Rectal smooth muscle tissue (tissue), 1 donor: ENCODE results near the gene FAM171A1.
"Not testable (repeated sequence)": the region's sequence is repeated elsewhere in the genome, so short reads cannot be mapped to it uniquely, and the experiment has no call there.

ENCODE experiments used
- H3K27ac ChIP-seq: one replicate; pipeline ENCODE4 v1.7.0; 2013; ENCODE audit warnings: low read depth, low read length, inconsistent platforms
- H3K27me3 ChIP-seq: one replicate; pipeline ENCODE4 v1.7.0; 2013; ENCODE audit warnings: low read length; ENCODE audit not compliant: control insufficient read depth, insufficient read depth
- H3K36me3 ChIP-seq: one replicate; pipeline ENCODE4 v1.7.0; 2013; ENCODE audit warnings: low read length; ENCODE audit not compliant: control insufficient read depth, insufficient read depth
- H3K4me1 ChIP-seq: one replicate; pipeline ENCODE4 v1.7.0; 2013; ENCODE audit warnings: low read length; ENCODE audit not compliant: control insufficient read depth, insufficient read depth
- H3K4me3 ChIP-seq: one replicate; pipeline ENCODE4 v1.7.0; 2013; ENCODE audit warnings: low read length
- H3K9ac ChIP-seq: one replicate; pipeline ENCODE4 v1.7.0; 2013; ENCODE audit warnings: low read length

The FAM171A1 gene

DNA sequence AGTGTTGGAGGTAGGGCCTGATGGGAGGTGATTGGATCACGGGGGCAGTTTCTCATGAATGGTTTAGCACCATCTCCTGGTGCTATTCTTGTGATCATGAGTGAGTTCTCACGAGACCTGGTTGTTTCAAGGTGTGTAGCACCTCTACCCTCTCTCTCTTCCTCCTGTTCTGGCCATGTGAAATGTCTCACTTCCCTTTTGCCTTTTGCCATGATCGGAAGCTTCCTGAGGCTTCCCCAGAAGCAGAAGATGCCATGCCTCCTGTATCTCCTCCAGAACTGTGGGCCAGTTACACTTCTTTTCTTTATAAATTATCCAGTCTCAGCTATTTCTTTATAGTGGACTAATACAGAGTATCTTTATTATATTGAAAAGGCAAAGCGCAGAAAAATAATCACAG, 90.1 kb downstream of the FAM171A1 start:
- Histone ChIP-seq H3K36me3 (peaks cover 11% of the 10 kb centered on the region), H3K27ac (no peak overlapping the region), H3K27me3 (no peaks in the 10 kb centered on the region)

DNA sequence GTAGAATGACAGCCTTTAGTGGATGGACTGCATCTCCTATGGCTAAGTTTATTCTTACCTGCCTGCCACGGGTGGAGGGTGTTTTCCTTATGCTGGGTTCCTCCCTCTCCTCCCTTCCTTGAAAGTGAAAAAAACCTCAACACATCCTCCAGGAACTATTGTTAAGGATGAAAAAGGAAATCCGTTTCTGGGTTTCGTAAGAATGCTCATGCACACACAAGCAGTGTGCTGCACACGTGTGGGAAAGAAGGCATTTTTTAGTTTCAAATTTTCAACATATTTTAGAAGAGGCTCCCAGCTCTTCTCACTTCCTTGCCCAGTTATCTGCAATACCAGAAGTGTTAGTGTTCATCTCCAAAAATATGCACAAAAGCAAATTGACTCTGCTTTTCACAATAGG, 90.6 kb downstream of the FAM171A1 start:
- Histone ChIP-seq H3K9ac (no peak overlapping the region), H3K27me3 (no peaks in the 10 kb centered on the region), H3K36me3 (peaks cover 11% of the 10 kb centered on the region), H3K4me3 (no peak overlapping the region), H3K27ac (no peak overlapping the region), H3K4me1 (no peaks in the 10 kb centered on the region)

More for the DNA sequence above, 90.1 kb downstream of the FAM171A1 start:
- Histone ChIP-seq H3K9ac (no peak overlapping the region), H3K4me3 (no peak overlapping the region), H3K4me1 (no peaks in the 10 kb centered on the region)

DNA sequence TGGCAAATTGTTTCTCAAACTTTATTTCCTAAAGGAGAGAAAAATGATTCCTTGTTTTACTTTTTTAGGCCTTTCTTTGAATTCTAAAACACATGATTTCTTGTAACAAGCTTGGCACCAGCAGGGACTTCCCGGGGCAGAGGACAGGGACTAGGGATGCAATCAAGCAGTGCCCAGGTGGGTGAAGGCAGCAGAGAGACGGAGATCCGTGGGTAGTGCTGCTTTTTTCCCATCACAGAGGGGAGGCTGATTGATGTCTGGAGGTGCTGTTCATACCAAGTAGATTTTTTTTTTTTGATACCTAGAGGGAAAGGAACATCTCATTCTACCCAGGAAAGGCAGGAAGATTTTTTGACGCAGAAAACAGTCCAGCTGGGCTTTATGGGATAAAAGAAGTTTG, 91.9 kb downstream of the FAM171A1 start:
- H3K27me3 ChIP-seq, result no peaks in the 10 kb centered on the region
- no peaks in the 10 kb centered on the region for H3K4me1 ChIP-seq
- no peak overlapping the region for H3K9ac ChIP-seq
- H3K27ac ChIP-seq, result no peak overlapping the region
- H3K4me3 ChIP-seq, result no peak overlapping the region
- peaks cover 11% of the 10 kb centered on the region for H3K36me3 ChIP-seq

DNA sequence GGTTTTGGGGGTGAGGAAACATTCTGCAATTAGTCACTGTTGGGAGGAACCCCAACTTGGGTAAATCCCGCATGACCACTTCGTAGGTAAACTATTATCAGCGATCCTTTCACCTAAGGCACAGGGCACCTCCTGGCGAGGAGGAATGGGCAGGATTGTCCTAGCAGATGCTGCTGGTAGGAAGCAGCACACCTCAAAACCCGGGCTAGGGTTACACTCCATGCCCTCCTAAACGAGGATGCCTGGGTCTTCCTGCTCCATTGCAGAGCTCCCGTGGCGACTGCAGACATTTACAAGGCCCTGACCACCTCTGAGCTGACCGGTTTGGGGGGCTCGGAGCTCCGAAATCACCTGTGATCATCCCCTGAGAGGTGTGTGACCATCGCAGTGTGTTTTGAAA, 92.3 kb downstream of the FAM171A1 start:
- H3K9ac ChIP-seq, result no peak overlapping the region
- H3K4me1 ChIP-seq, result no peaks in the 10 kb centered on the region
- no peak overlapping the region for H3K27ac ChIP-seq
- H3K4me3 ChIP-seq, result no peak overlapping the region
- no peaks in the 10 kb centered on the region for H3K27me3 ChIP-seq
- peaks cover 11% of the 10 kb centered on the region for H3K36me3 ChIP-seq

DNA sequence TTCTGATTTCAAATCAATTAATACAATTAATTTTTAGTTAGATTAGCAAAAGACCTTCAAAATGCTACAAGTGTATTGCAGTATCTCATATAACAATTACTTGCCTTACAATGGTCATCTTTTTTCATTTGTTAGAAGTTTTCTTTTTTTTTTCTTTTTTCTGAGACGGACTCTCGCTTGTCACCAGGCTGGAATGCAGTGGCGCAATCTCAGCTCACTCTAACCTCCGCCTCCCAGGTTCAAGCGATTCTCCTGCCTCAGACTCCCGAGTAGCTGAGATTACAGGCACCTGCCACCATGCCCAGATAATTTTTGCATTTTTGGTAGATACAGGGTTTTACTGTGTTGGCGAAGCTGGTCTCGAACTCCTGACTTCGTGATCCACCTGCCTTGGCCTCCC, 95.0 kb downstream of the FAM171A1 start:
- H3K4me3 ChIP-seq, H3K27me3 ChIP-seq, H3K9ac ChIP-seq, H3K4me1 ChIP-seq, H3K27ac ChIP-seq, H3K36me3 ChIP-seq: not testable (repeated sequence)

DNA sequence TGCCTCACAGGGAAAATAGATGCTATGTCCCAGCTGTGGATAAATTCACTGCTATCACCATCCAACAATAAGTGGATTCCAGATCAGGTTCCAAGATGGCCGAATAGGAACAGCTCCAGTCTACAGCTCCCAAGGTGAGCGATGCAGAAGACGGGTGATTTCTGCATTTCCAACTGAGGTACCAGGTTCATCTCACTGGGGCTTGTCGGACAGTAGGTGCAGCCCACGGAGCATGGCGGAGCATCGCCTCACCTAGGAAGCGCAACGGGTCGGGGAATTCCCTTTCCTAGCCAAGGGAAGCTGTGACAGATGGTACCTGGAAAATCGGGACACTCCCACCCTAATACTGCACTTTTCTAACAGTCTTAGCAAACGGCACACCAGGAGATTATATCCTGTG, 101.3 kb downstream of the FAM171A1 start:
- H3K4me3 ChIP-seq, result not testable (repeated sequence)

DNA sequence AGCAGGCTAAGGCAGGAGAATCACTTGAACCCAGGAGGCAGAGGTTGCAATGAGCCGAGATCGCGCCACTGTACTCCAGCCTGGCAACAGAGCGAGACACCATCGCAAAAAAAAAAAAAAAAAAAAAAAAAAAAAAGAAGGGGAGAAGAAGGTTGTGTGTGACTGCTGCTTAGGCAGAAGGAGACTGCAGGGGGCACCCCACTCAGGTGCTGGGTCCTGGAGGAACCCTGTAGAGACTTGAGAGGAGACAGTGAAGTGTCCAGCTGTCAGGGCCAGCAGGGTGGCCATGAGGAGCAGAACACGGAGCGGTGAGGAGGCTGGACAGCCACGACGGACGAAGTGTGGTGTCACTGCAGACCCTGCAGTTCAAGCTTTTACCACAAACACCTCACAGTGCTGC, 103.6 kb downstream of the FAM171A1 start:
- H3K27ac ChIP-seq, result no peak overlapping the region
- H3K36me3 ChIP-seq, result peaks cover 2% of the 10 kb centered on the region
- no peaks in the 10 kb centered on the region for H3K4me1 ChIP-seq
- H3K4me3 ChIP-seq, result no peak overlapping the region
- no peaks in the 10 kb centered on the region for H3K27me3 ChIP-seq
- H3K9ac ChIP-seq, result no peak overlapping the region

More for the DNA sequence above, 101.3 kb downstream of the FAM171A1 start:
- H3K9ac ChIP-seq, H3K27ac ChIP-seq, H3K27me3 ChIP-seq, H3K4me1 ChIP-seq, H3K36me3 ChIP-seq: not testable (repeated sequence)

DNA sequence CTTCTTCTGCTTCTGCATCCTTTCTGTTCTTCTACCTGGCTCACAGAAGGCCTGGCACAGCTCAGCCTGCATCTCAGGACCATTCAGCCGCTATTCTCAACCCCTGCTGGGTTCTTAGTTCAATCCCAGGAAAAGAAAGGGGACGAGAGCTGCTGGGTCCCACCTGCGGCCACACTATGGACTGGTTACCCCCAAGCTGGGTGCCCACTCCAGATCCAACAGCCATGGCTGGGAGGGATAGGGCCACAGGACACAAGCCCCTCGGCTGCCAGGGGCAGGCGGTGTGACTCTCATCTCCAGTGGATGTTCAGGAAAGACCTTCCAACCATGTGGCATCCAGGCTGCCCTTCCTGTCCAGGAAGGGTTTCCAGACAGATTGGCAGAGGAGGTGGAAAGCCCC, 105.0 kb downstream of the FAM171A1 start:
- Histone ChIP-seq H3K27me3 (no peaks in the 10 kb centered on the region), H3K4me1 (no peaks in the 10 kb centered on the region), H3K4me3 (no peak overlapping the region), H3K9ac (no peak overlapping the region), H3K36me3 (peaks cover 2% of the 10 kb centered on the region), H3K27ac (no peak overlapping the region)

DNA sequence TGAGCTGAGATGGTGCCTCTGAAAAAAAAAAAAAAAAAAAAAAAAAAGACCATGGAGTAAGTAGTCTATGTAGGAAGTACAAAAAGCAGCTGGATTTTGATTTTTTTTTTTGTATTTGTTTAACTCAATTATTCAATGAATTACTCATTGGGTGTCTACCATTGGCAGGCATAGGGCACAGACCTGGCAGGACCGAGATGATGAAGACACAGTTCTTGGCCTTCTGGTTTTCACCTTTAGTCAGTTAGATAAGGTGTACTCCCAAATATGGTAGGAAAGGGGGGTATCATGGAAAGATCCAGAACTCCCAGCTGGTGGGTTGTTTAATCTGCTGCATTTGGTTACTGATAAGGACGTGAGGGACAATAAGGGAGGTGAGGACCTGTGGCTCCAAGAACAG, 105.5 kb downstream of the FAM171A1 start:
- H3K27ac ChIP-seq, result no peak overlapping the region
- no peaks in the 10 kb centered on the region for H3K27me3 ChIP-seq
- peaks cover 2% of the 10 kb centered on the region for H3K36me3 ChIP-seq
- no peaks in the 10 kb centered on the region for H3K4me1 ChIP-seq
- no peak overlapping the region for H3K4me3 ChIP-seq
- no peak overlapping the region for H3K9ac ChIP-seq

DNA sequence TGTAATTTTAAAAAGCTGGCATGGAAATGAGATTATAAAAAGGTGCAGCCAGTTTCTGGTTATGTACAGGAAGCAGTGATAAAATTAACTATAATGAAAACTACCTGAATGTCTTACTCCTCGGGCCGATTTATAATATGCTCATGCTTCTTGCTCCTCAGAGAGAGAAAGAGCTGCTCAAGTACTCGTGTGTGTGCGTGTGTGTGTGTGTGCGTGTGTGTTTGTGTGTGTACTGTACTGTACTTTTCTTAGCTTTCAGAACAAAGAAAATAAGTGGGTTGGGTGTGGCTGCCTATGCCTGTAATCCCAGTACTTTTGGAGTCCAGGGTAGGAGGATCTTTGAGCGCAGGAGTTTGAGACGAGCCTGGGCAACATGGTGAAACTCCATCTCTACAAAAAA, 106.0 kb downstream of the FAM171A1 start:
- Histone ChIP-seq H3K27ac (no peak overlapping the region), H3K9ac (no peak overlapping the region), H3K4me3 (no peak overlapping the region), H3K27me3 (no peaks in the 10 kb centered on the region), H3K4me1 (no peaks in the 10 kb centered on the region), H3K36me3 (peaks cover 2% of the 10 kb centered on the region)

DNA sequence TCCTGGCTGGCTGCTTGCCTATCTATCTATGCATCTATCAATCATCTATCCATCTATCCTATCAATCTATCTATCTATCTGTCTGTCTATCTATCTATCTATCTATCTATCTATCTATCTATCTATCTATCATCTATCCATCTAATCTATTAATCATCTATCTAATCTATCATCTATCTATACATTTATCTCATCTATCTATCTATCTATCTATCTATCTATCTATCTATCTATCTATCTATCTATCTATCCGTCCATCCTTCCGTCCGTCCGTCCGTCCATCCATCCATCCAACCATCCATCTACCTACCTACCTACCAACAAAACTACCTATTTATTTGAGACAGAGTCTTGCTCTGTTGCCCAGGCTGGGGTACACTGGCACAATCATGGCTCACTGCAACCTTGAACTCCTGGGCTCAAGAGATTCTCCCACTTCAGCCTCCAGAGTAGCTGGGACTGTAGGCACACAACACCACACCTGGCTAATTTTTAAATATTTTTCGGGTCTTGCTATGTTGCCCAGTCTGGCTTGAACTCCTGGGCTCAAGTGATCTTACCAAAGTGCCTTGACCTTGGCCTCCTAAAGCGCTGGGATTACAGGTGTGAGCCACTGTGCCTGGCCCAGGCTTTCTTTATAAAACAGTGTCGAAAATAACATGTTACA, 107.3 kb downstream of the FAM171A1 start:
- no peaks in the 10 kb centered on the region for H3K4me1 ChIP-seq
- H3K27ac ChIP-seq, result no peak overlapping the region
- peaks cover 2% of the 10 kb centered on the region for H3K36me3 ChIP-seq
- no peaks in the 10 kb centered on the region for H3K27me3 ChIP-seq
- H3K4me3 ChIP-seq, result no peak overlapping the region
- H3K9ac ChIP-seq, result no peak overlapping the region

DNA sequence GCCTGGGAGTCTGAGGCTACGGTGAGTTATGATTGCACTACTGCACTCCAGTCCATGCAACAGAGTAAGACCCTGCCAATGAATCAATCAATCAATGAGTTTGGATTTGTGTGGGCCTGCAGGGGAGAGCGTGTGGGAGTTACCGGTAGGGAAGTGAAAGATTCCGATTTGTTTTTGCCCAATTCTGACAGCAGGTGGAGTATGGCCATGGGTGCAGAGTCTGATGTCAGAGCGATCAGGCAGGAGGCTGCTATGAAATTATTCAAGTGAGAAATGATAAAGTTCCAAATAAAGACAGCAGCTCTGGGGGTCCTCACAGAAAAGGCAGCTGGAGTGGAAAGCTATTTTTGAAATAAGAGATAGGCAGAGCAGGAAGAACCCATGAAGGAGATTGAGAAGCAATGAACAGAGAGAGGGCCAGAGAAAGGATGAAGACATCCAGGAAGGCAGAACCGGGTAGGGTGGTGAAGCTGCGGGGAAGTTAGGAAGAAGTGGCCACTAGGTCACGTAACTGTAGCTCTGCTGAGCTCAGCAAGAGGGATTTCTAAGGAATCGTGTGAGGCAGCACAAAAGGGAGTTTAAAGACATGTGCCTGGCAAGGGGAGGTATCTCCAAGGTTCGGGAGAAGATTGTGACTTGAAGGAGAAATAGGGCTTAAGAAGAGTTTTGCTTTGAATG, 108.9 kb downstream of the FAM171A1 start:
- Histone ChIP-seq H3K9ac (no peak overlapping the region), H3K27ac (no peak overlapping the region)

DNA sequence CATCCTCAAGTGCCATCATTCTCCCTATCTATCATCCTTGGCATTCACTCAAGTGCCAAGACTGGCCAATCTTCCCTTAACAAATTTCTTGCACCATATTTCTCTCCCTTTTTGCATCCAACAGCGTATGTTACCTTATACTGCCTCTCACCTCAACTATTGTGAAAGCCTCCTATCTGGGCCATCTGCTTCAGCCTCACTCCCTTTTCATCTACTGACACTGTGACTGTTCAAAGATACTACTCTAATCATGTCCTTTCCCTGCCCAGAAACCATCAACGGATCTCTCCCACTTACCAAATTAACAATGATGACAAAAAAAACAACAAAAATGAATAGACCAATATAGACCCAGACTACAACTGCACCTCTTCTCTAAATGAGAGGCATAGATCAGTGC, 112.0 kb downstream of the FAM171A1 start:
- Histone ChIP-seq H3K4me3 (no peak overlapping the region), H3K36me3 (no peaks in the 10 kb centered on the region), H3K27ac (no peak overlapping the region), H3K4me1 (no peaks in the 10 kb centered on the region), H3K27me3 (no peaks in the 10 kb centered on the region), H3K9ac (no peak overlapping the region)

More for the DNA sequence above, 108.9 kb downstream of the FAM171A1 start:
- Histone ChIP-seq H3K36me3 (no peaks in the 10 kb centered on the region), H3K4me1 (no peaks in the 10 kb centered on the region), H3K4me3 (no peak overlapping the region), H3K27me3 (no peaks in the 10 kb centered on the region)
